UCSD-AML1 (cell line): ENCODE measurements around the gene PSMD8.
A peak's percentile ranks its signal among the peaks of the same experiment; 100 is the strongest.
"Not testable (repeated sequence)": the region's sequence is repeated elsewhere in the genome, so short reads cannot be mapped to it uniquely, and the experiment has no call there.

Source experiments
- DNase-seq: peaks from one replicate; lab custom pipeline; 2025; ENCODE audit not compliant: unreplicated experiment; lab: John Stamatoyannopoulos, UW

The PSMD8 gene

DNA sequence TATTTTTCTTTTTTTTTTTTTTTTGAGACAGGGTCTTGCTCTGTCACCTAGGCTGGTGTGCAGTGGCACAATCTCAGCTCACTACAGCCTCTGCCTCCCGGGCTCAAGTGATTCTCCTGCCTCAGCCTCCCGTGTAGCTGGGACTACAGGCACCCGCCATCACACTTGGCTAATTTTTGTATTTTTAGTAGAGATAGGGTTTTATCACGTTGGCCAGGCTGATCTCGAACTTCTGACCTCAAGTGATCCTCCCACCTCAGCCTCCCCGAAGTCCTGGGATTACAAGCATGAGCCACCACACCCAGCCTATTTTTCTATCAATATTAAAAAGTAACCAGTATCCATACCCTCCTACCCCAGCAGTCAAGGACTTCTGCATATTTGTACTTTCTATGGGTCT lies 36.0 kb downstream of the PSMD8 start:
- not testable (repeated sequence) for DNase-seq

- no peak for DNase-seq
Measured at GRCh38 chr19:38411041-38411712, 36.8 kb downstream of the PSMD8 start.

DNA sequence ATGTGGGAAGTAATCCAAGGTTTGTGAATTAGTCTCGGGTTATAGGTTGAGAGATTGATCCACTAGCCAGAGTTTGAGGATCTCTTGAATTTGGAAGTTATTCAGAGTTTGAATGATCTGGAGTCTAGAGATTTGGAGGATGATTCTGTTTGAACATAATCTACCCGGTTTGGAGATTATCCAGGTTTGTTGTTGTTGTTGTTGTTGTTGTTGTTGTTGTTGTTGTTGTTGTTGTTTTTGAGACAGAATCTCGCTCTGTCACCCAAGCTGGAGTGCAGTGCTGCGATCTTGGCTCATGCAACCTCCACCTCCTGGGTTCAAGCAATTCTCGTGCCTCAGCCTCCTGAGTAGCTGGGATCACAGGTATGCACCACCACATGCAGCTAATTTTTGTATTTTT lies 37.5 kb downstream of the PSMD8 start:
- not testable (repeated sequence) for DNase-seq

- no peak for DNase-seq
Measured at GRCh38 chr19:38412491-38412890, 38.1 kb downstream of the PSMD8 start.

DNA sequence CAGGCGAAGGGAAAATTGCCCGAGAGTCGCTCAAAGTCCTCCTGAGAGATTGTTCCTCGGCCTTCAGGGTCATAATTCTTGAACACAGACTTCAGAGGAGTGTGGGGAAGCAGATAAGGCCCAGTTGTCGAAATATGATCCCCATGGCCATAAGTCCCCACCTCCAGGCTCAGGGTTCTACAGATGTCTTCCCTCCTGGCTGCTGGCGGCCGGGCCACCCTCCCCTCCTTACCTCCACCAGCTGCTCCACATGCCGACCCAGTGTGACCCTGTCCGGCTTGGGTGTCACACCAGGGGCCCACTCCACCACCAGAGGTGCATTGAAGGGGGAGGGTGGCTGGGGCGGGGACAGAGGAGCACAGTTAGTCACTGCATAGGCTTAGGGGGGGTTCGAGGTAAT lies 38.6 kb downstream of the PSMD8 start:
- DNase-seq, result no peak

GRCh38 chr19:38413416-38413815 lies 39.0 kb downstream of the PSMD8 start:
- DNase-seq, result no peak

- DNase-seq, result no peak
Measured at GRCh38 chr19:38417146-38417543, 42.8 kb downstream of the PSMD8 start.

DNA sequence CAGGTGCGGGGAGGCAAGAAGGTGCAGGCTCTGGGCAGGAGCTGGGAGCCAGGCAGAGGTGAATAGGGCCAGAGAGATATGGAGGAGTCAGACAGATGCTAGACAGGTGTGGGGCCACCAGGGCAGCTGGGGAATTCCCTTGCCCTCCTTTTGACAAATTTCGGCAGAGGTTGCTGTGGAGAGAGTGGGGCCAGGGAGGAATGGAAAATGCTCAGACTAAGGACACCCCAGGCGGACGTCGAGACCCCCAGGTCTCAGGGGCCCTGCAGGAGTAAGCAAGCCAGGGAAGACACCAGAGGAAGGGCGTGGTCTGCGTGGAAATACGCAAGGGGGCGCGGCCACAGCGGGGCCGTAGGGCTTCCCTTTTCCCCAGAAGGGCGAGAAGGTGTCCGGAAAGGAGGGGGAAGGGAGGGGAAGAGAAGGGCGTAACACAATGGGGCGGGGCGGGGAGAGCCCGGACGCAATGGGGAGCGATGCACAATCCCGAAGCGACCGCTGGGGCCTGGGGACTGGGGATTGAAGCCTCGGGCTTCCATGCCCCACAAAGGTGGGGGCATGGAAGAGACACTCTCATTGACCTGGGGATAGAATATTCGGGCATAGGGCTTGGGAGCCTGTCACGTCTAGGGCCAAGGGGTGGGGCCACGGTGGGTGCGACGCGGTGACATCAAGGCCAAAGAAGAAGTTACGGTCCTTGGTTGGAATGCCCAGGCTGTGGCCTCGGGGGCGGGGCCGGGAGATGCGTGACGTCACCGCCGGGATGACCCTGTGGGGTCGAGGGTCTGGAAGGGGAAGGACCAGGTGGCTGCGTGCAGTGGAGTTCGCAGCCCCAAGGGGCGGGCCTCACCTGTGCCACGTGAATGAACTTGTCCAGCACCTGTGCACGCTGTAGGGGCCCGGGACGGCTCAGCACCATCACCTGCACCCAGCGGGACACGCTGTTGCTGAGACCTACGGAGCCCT lies 43.5 kb downstream of the PSMD8 start:
- peak; percentile 76 for DNase-seq

DNA sequence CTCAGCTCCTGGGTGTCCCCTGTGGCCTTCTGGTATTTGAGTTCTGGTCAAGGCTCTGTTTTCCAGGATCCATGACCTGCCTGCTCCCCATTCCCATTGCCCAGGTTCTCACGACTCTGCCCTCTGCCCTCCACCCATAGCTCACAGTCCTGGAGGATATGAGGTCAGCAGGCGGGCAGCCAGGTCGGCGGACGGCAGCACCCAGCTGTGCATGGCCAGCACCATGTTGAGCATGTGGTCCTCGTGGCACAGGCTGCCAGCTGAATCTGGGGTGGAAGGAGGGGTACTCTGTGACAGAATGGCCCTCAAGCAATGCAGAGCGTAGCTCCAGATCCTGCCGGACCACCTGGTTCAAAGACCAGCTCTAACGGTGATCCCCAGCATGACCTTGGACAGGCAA lies 46.6 kb downstream of the PSMD8 start:
- no peak for DNase-seq

GRCh38 chr19:38421856-38422255 lies 47.5 kb downstream of the PSMD8 start:
- DNase-seq, result no peak

- no peak for DNase-seq
Measured at GRCh38 chr19:38422438-38422837, 48.1 kb downstream of the PSMD8 start.

DNA sequence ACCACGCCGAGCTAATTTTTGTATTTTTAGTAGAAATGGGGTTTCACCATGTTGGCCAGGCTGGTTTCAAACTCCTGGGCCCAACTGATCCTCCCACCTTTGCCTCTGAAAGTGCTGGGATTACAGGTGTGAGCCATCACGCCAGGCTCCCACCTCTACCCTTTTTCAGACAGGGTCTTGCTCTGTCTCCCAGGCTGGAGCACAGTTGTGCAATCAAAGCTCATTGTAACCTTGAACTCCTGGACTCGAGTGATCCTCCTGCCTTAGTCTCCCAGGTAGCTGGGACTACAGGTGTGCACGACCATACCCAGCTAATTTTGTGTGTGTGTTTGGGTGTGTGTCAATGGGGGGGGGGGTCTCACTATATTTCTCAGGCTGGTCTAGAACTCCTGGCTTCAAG lies 49.9 kb downstream of the PSMD8 start:
- DNase-seq, result no peak

GRCh38 chr19:38425222-38425809 lies 50.9 kb downstream of the PSMD8 start:
- DNase-seq, result peak; percentile 47

DNA sequence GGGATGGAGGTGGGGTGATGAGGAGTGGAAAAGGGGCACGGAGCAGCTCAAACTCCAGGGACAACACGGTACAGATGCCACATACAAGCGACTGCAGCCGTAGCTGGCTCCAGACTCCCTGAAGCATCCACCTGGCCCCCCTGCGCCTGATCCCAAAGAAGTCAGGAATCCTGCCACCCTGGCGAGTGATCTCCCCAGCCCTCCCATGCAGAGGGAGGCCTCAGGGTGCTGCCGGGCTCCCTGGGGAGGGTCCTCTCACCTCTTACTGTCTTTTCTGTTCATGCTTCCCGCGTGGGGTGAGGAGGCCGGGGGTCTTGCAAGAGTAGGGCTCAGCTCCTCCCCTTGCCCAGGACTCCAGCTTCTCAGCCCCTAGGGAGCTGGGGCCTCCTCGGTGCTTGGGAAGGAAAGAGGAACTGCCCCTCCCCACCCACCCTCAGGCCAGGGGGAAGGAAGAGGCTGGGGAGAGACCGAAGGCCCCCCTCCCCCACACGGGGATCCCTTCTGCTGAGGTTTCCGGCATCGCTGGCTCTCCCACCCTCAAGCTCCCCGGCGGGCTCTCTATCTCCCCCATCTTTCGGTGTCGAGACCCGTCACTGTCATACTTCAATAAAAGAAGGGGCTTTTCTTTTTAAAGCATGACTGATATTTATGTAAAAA lies 51.6 kb downstream of the PSMD8 start, which contains the start of gene RASGRP4:
Gene RASGRP4 (minus strand): TSS at position 410 of the 657 bp plus-strand sequence. CDS start 128 bp downstream, at position 282.
- DNase-seq, result peak; percentile 90

DNA sequence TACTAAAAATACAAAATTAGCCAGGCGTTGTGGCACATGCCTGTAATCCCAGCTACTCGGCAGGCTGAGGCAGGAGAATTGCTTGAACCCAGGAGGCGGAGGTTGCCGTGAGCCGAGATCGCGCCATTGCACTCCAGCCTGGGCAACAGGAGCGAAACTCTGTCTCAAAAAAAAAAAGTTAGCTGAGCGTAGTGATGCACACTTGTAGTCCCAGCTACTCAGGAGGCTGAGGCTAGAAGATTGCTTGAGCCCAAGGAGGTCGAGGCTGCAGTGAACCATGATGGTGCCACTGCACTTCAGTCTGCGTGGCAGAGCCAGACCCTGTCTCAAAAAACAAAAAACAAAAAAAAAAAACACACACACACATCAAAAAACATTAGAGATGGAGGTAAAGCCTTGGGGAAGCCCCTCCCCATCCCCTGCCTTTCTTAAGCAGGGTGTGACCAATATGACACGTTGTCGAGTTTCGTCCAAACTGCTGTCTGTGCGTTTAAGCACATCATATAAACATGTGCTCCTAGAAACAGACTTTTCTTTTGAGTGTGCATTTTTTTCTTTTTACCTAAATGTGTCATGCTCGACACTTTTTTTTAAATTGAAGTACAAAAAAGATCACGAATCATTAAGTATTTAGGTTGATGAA lies 52.8 kb downstream of the PSMD8 start:
- DNase-seq, result not testable (repeated sequence)

GRCh38 chr19:38429055-38429810 lies 54.9 kb downstream of the PSMD8 start:
- peak; percentile 26 for DNase-seq

DNA sequence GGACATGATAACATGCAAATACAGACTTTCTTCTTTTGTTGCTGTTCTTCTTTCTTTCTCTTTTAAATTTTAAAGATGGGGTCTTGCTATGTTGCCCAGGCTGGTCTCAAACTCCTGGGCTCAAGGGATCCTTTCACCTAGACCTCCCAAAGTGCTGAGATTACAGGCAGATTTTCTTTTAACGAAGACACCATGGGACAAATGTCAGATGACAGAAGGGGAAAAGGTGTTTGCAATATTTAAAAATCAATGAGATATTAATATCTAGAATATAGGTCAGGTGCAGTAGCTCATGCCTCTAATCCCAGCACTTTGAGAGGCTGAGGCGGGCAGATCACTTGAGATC lies 55.4 kb downstream of the PSMD8 start:
- DNase-seq, result no peak

- no peak for DNase-seq
Measured at GRCh38 chr19:38430931-38431330, 56.6 kb downstream of the PSMD8 start.

- peak; percentile 54 for DNase-seq
Measured at GRCh38 chr19:38433268-38433733, 58.9 kb downstream of the PSMD8 start, which contains the start of gene RYR1. Gene RYR1 (plus strand): TSS chr19:38433691. CDS start chr19:38433830, 139 bp downstream.
